Head of caudate nucleus (tissue), 42 donors: ENCODE data around the gene NKPD1.
A peak's percentile ranks its signal among the peaks of the same experiment; 100 is the strongest.

Source experiments
- DNase-seq, 42 donors: peaks; one replicate each; pipeline versions ENCODE4 v3.0.0 to v3.0.0-alpha.2; 2020 to 2021; ENCODE audit warnings: mixed read lengths in 7 of 42
- intact Hi-C: fragments of 100-400 bp; cut with DNase I; formaldehyde crosslinking; loops from one replicate; pipeline ENCODE4 v1.15.0; 2022

NKPD1 gene

DNA sequence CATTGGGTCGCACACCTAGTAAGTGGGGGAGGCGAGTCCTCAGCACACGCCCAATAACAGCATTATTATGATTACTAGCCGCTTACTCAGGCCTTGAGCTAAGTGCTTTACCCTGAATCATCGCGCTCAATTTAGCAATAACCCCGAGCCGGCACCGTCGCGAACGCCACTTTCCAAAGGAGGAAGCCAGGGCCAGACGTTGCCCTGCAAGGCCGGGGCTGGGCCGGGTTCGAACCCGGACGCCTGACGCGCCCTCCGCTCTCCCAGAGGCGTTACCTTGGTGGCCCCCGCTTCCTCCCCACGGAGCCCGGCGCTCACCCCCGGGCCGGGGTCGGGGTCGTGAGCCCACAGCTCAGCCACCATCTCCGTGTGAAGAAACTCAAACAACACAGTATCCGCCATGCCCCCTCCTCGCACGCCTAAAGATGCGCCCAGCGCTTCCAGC lies 17.1 kb upstream of the NKPD1 start, which contains the start of gene TRAPPC6A:
TRAPPC6A (minus strand) TSS at position 421 of the 445 bp plus-strand sequence; CDS start at position 402, 19 bp downstream.
- intact Hi-C loops: loop anchor here (5.0 kb wide), 3 partner anchors 86 to 286 kb away; partner anchors contain the start of genes CLASRP, PPP1R37 and TOMM40

DNA sequence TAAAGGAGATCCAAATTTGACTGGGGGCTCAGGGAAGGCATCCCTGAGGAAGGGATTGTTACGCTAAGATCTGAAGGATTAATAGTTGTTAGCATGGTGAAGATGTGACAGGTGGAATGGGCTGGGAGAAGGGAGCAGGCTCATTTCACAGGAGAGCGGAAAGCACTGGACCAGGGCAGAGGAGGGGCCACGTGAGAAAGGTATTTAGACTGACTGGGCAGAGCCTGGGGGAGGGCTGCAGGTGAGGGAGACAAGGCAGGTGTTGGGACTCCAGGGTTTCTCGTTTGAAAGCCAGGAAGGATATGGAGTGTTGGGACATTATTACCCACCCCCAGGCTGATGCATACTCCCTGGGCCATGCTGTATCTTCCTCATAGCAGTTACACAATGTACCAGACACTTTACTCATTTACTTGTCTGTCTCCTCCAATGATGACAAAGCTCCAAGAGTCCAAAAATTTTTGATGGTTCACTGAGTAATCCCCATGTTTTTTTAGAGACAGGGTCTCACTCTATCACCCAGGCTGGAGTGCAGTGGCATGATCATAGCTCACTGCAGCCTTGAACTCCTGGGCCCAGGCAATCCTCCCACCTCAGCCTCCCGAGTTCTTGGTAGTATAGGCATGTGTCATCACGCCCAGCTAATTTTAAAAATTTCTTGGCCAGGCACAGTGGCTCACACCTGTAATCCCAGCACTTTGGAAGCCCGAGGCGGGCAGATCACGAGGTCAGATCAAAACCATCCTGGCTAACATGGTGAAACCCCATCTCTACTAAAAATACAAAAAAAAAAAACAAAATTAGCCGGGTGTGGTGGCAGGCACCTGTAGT lies 14.9 kb upstream of the NKPD1 start:
- no peak for DNase-seq
- intact Hi-C loops: loop anchor here (5.0 kb wide), 3 partner anchors 83 to 283 kb away; partner anchors contain the start of genes CLASRP, PPP1R37 and TOMM40

More for the DNA sequence above, 17.1 kb upstream of the NKPD1 start, which contains the start of gene TRAPPC6A:
- peak in 2 of 42 donors; percentile 13 to 30 for DNase-seq

DNA sequence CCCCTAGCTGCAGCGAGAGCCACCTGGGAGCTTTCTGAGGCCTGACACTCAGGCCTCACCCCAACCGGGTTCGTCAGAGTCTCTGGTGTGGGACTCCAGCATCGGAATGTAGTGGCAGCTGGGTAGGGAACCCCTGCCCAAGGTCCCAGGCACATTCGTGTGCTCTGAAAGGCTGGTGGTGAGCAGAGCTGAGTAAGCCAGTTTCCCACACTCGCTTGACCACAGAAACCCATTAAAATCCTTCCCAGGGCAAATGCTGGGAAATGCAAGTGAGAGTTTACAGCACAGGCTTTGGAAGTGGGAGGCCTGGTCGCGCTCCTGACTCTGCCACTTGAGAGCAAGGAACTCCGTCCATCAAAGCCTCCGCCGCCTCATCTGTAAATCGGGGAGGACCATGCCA lies 13.0 kb upstream of the NKPD1 start:
- intact Hi-C loops: no loop called here
- DNase-seq: no peak

DNA sequence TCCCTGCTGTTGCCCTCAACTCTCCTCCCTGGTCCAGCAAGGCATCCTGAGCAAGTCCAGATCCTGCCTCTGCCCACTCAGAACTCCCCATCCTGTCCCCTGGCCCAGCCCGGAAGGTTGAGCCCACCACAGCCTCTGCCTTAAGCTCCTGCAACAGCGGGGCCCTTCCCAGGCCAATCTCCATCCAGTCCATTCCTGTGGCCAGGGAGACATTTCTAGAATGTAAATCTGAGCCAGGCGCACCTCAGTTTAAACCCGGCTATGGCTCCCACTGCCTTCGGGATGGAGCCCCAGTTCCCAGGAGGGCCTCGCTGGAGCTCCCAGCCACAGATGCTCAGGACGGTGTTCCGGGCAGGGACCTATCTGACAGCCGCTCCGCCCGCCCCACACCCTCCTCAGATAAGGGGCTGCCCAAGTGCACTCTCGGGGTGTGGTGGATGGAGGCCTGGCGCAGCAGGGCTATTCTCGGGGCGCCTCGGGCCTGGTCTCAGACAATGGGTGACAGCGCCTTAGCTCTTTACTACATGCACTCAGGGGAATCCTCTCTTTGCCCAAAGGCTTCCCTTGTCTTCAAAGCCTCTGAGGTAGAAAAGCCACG lies 11.9 kb upstream of the NKPD1 start:
- intact Hi-C loops: no loop called here

DNA sequence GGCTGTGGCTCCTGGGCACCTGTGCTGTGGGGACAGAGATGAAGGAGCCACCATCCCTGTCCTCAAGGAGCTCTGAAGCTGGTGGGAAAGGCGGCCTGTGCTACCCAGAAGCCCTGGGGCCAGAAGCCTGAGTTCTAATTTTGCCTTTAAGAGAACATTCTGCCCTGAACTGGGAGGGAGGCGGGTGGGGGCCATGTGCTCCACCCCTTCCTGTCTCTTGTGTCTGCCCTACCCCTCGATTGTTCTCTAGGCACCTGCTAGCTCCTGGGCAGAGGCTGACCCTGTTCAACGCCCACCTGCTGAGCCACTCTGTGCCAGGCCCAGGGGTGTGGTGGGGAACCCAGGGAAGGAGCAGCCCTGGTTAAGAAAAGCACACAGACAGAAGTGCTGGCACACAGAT lies 11.4 kb upstream of the NKPD1 start:
- no peak for DNase-seq
- intact Hi-C loops: no loop called here

More for the DNA sequence above, 11.9 kb upstream of the NKPD1 start:
- DNase-seq: no peak

DNA sequence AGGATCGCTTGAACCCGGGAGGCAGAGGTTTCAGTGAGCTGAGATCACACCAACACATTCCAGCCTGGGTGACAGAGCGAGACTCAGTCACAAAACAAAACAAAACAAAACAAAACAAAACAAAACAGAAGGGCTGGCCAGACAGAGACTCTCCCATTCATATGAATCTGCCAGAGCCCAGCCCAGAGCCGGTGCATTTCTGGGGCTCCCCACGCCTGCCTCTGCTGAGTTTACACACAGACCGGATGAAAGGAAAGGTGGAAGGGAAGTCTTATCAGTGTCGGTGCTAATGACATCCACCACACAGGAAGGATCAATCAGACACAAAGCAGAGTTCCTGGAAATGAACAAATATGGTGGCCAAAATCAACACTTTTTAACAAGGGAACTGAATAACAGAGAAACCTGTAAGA lies 10.4 kb upstream of the NKPD1 start:
- intact Hi-C loops: no loop called here
- DNase-seq: no peak

DNA sequence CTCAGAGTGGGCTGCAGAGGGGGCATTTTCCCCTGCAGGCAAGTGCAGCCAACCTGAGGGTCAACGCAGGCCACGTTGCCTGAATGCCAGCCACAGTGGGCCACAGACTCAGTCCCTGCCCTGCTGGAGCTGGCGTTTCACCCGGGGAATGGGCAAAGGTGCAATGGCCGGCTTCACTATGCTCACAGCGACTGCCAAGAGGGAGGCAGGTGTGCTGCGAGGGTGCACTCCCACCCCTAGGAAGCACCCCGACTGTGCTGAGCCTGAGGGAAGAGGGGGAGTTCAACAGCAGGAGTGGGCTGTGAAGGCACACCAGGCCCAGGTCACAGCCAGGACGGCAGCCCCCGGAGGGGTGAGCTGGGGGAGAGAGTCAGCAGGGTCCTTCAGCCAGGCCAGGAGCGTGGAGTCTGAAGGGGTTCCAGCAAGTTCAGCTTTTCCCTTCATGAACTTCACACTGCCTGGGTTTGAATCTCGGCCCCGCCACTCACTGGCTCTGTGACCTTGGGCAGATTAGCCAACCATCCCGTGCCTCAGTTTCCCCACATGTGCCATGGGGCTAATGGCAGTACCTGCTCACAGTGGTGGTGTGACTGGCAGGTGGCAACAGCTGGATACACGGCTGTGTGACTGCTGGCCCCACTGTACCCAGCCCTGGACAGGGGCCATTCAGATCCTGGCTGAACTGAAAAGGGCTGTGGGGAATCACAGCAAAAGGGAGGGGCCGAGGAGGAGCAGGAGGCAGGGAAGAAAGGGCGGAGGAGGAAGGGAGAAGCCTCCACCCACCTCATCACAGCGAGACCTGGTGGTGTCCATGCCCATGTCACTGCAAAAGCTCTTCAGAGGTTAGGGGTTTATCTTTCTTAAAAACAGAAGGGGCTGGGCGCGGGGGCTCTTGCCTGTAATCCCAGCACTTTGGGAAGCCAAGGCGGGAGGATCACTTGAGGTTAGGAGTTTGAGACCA lies 9.6 kb upstream of the NKPD1 start:
- intact Hi-C loops: no loop called here
- no peak for DNase-seq

DNA sequence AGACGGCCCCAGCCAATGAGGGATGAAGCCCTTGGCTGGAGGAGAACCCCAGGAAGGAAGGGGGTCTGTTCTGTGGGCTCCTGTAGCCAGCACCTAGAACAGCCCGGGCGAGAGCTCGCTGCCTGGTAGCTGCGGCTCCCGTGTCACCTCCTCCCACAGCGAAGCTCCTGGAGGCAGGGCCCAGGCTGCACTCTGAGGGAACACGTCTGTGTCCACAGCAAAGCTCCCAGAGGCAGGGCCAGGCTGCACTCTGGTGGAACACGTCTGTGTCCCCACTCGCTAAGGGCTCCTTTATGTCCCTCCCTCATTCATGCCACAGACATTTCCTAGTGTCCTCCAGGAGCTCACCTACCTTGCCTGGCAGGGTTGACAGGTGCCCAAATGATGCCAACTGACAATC lies 8.8 kb upstream of the NKPD1 start:
- intact Hi-C loops: no loop called here
- no peak for DNase-seq

DNA sequence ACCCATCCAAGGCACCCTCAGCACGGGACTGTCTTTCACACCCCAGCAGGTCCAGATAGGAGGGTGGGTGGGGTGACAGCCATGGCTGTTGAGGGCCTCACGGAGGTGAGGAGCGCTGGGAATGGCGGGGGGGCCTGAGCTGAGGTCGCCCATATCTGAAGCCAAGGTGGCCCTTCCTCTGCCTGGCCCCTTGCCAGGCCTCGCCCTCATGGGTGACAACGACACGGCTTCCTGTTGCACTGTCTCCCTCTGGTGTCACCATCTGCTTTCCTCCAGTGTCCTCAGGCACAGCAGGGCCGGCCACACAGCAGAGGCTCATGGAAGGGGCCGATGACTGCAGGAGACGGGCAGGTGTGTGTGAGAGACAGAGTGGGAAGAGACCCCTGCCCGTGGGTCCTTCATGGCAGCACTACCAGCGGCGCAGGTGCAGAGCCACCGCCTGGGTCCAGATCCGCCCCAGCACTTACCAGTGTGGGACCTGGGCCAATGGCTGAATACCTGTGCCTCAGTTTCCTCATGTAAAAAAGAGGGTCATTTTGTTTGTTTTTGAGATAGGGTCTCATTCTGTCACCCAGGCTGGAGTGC lies 8.1 kb upstream of the NKPD1 start:
- no peak for DNase-seq
- intact Hi-C loops: no loop called here

DNA sequence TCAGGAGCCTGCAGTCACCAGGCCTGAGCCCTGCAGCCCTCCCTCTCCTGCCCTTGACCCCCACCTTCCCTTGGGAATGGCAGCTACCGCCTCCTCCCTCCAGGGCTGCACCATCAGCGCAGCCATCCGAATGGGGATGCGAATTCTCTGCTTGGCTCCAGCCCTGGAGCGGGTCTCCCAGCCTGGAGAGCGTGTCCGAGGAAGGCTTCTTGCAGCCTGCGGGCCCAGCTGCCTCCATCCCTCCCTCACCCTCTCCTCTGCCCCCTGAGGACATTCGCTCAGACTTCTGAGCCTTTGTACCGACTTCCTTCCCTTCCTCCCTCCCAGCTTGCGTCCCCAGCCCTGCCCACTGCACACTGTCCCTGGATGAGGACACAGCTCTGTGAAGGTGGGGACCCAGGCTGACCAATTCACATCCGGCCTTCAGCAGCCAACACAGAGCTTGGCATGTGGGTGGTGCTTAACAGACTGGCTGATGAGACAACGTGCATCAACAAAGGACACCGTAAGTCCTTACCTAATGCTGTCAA lies 6.0 kb upstream of the NKPD1 start:
- no peak for DNase-seq
- intact Hi-C loops: no loop called here

DNA sequence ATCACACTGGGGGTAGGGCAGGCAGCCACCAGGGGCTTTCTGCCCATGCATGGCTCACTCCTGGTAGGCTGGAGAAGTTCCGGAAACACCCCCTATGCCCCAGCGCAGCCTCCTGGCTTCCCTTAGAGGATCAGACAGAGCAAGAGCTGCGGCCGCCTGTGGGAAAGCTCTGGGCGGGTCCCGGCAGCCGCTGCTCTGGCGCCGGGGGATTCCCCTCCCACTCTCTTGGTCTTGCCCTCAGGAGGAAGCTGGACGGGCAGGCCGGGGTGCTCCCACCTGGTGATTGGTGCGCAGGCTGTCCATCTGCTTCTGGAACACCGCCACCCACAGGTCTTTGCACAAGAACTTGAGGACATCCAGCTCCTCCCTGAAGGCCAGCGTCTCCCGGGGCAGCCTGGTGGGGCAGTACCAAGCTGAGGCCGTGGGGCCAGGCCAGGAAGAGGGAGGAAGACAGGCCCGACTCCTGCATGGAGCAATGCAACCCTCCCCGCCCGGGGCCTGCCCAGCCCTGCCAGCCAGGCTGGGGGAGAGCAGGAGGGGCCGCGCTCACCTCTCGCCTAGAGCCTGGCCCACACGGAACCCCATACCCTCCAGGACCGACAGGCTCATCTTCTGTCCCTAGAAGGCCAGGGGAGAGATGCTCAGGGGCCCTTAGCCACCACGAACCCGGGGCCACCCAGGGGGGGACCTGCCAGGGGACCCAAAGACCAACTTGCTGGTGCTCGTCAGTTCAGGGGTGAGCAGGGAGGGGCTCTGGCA lies 4.0 kb upstream of the NKPD1 start:
- DNase-seq: no peak
- intact Hi-C loops: no loop called here

DNA sequence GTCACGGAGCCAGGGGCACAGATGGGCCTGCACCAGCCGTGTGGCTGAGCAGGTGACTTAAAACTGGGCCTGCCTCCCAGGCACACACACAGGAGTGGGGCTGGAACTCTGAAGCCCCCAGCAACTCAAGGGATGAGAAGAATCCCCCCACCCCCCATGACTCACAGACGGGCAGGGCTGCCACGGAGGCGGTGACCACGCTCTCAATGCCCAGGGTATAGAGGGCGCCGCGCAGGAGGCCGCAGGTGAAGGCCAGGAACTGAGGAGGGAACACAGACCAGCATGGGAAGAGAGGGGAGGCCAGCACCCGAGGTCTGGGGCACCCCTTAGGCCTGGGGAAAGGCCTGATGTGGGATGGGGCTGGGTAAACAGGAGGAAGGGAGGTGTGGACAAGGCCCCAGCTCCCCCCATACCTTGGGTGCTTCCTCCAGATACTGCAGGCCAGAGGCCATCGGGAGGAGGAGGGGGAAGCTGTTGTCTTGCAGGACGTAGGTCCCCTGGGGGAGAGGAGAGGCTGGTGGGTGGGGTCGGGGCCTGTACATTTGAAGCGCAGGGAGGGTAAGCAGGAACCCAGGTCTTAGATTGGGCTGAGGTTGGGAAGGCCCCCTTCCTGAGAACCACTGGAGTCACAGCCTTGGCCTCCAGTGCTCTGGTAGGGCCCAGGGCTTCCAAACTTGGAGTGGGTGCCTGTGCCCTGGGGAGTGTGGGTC lies 3.1 kb upstream of the NKPD1 start:
- no peak for DNase-seq
- intact Hi-C loops: no loop called here

DNA sequence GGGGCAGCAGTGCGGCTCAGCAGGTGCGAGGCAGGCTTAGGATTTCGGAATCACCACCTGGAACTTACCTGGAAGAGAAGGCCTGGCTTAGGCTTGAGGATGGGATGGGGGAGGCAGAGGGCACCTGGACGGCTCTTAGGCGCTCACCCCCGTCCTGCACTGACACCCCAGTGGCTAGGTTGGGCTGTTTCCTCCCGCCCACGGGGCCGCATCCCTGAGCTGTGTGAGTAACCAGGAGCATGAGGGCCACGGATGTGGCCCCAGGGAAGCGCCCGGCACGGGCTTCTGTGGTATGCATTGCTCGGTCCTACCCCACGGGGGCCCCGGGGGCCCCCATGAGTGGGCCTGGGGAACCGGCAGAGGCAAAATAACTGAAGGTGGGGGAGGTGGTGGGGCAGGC lies 2.4 kb upstream of the NKPD1 start:
- intact Hi-C loops: no loop called here
- DNase-seq: no peak

DNA sequence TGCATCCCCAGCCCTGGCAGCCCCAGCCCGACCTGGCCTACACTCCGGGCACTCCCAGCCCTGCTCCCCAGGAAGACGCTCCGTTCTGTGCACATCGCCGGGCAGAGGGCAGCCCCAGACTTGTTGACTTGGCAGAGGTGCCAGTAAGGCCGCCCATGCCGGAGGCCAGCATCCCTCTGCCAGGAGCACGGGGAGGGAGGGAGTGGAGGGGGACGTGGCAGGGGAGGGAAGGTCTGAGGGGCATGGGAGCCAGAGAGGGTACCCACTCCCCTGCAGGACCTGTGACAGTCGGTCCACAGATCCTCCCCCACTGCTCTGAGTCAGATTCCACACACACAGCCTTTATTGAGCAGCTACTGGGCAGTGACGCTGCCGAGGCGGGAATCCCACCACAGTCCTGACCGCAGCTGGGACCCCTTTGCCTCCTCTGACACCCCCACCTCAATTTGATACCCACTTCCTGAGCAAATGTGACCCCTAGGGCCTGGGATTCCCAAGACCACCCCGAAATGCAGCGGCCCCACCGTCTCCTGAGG lies 1.9 kb upstream of the NKPD1 start:
- intact Hi-C loops: no loop called here
- DNase-seq: no peak

DNA sequence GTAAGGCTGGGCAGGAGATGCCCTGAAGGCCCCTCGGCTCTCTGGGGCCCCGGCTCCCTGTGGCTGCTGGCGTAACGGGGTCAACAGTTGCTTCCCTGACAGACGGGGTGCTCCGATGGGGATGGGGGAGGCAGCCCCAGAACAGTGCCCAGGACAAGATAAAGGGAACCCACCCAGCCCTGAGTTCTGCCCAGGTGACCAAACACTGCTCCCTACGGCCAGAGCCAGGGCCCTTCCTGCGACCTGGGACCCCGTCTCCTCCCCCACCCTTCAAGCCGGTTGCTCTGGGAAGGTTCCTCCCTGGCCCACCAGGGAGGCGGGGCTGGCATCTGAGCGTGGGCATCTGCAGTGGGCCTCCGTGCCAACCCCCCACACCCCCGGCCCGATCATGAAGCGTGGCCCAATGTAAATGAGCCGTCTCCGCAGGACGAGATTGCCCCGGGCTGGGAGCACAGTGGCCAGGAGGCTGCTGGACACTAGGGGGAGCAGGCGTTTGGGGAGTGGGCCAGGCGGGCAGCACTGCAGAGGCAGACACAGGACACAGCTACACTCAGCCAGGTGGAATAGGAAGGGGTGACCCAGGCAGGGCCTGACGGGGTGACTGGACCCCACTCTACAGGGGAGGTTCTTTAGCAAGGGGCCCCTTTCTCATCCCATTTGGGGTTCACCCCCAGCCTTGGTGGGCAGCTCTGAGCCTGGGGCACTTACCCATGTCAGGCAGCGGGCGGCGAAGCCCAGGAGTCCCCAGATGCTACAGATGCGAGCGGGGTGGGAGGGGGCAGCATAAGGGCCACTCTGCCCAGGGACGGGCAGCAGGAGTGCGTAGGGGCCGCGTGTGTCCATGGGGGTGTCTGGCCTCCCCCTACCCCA lies 1.2 kb upstream of the NKPD1 start:
- intact Hi-C loops: no loop called here
- DNase-seq: peak in 3 of 42 donors; percentile 20 to 60 (median 28)

DNA sequence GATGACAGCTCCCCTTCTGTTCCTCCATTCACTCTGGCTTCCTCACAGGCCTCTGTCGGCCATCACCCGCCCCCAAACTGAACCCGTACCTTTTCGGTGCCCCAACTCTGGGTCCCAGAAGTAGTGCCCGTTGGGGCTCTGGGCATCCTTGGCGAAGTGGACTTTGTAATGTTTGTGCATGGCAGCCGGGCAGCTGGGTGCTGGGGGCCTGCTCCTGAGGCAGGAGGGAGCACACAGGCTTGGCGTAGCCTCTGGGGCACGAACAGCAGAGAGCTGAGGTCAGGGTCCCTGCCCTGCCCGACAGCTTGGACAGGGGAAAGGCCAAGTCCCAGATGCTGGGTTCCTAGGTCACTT lies 834 bp downstream of the NKPD1 start:
- DNase-seq: no peak
- intact Hi-C loops: no loop called here
